ENCODE data around the gene TMEM132C.

Gene TMEM132C

GRCh38 chr12:128621304-128621703 is 354.3 kb downstream of the TMEM132C start:
- Histone ChIP-seq H3K27ac (ENCODE audit: low read depth, low read length) (no peak overlapping the region), H3K9me3 (ENCODE audit: control insufficient read depth in 5 of 5, low read length in 5 of 5) (peaks cover 0 to 2% (median 0%) of the 10 kb centered on the region in 5 donors), H3K4me1 (ENCODE audit: control insufficient read depth in 5 of 5, insufficient read depth in 5 of 5, low read length in 5 of 5) (no peaks in the 10 kb centered on the region), H3K36me3 (ENCODE audit: control insufficient read depth in 5 of 5, insufficient read depth in 5 of 5, low read length in 5 of 5) (peaks cover 0 to 18% (median 3%) of the 10 kb centered on the region in 5 donors), H3K27me3 (ENCODE audit: control insufficient read depth in 5 of 5, insufficient read depth in 4 of 5, low read length in 5 of 5) (no peaks in the 10 kb centered on the region), H3K4me3 (ENCODE audit: low read depth in 1 of 5, low read length in 5 of 5) (no peak overlapping the region), H3K9ac (ENCODE audit: low read length in 5 of 5) (no peak overlapping the region)

GRCh38 chr12:128623748-128624147 is 356.8 kb downstream of the TMEM132C start:
- peaks cover 0 to 5% (median 0%) of the 10 kb centered on the region in 5 donors for H3K36me3 ChIP-seq (ENCODE audit: control insufficient read depth in 5 of 5, insufficient read depth in 5 of 5, low read length in 5 of 5)
- no peak overlapping the region for H3K4me3 ChIP-seq (ENCODE audit: low read depth in 1 of 5, low read length in 5 of 5)
- no peaks in the 10 kb centered on the region for H3K4me1 ChIP-seq (ENCODE audit: control insufficient read depth in 5 of 5, insufficient read depth in 5 of 5, low read length in 5 of 5)
- H3K9me3 ChIP-seq (ENCODE audit: control insufficient read depth in 5 of 5, low read length in 5 of 5): peaks cover 0 to 2% (median 0%) of the 10 kb centered on the region in 5 donors
- H3K27me3 ChIP-seq (ENCODE audit: control insufficient read depth in 5 of 5, insufficient read depth in 4 of 5, low read length in 5 of 5): no peaks in the 10 kb centered on the region
- H3K27ac ChIP-seq (ENCODE audit: low read depth, low read length): no peak overlapping the region
- H3K9ac ChIP-seq (ENCODE audit: low read length in 5 of 5): no peak overlapping the region

GRCh38 chr12:128626808-128627320 is 359.9 kb downstream of the TMEM132C start:
- no peaks in the 10 kb centered on the region for H3K27me3 ChIP-seq (ENCODE audit: control insufficient read depth in 5 of 5, insufficient read depth in 4 of 5, low read length in 5 of 5)
- H3K9me3 ChIP-seq (ENCODE audit: control insufficient read depth in 5 of 5, low read length in 5 of 5): no peaks in the 10 kb centered on the region
- H3K27ac ChIP-seq (ENCODE audit: low read depth, low read length): no peak overlapping the region
- no peaks in the 10 kb centered on the region for H3K4me1 ChIP-seq (ENCODE audit: control insufficient read depth in 5 of 5, insufficient read depth in 5 of 5, low read length in 5 of 5)
- H3K4me3 ChIP-seq (ENCODE audit: low read depth in 1 of 5, low read length in 5 of 5): no peak overlapping the region
- H3K9ac ChIP-seq (ENCODE audit: low read length in 5 of 5): no peak overlapping the region
- no peaks in the 10 kb centered on the region for H3K36me3 ChIP-seq (ENCODE audit: control insufficient read depth in 5 of 5, insufficient read depth in 5 of 5, low read length in 5 of 5)

- H3K36me3 ChIP-seq (ENCODE audit: control insufficient read depth in 5 of 5, insufficient read depth in 5 of 5, low read length in 5 of 5): no peaks in the 10 kb centered on the region
- no peak overlapping the region for H3K27ac ChIP-seq (ENCODE audit: low read depth, low read length)
- H3K9ac ChIP-seq (ENCODE audit: low read length in 5 of 5): no peak overlapping the region
- H3K4me3 ChIP-seq (ENCODE audit: low read depth in 1 of 5, low read length in 5 of 5): no peak overlapping the region
- no peaks in the 10 kb centered on the region for H3K4me1 ChIP-seq (ENCODE audit: control insufficient read depth in 5 of 5, insufficient read depth in 5 of 5, low read length in 5 of 5)
- no peaks in the 10 kb centered on the region for H3K27me3 ChIP-seq (ENCODE audit: control insufficient read depth in 5 of 5, insufficient read depth in 4 of 5, low read length in 5 of 5)
- peaks cover 0 to 1% (median 0%) of the 10 kb centered on the region in 5 donors for H3K9me3 ChIP-seq (ENCODE audit: control insufficient read depth in 5 of 5, low read length in 5 of 5)
Measured at GRCh38 chr12:128627659-128628058, 360.7 kb downstream of the TMEM132C start.

GRCh38 chr12:128629979-128630378 is 363.0 kb downstream of the TMEM132C start:
- H3K9me3 ChIP-seq (ENCODE audit: control insufficient read depth in 5 of 5, low read length in 5 of 5): peaks cover 0 to 7% (median 5%) of the 10 kb centered on the region in 5 donors
- no peak overlapping the region for H3K27ac ChIP-seq (ENCODE audit: low read depth, low read length)
- no peak overlapping the region for H3K9ac ChIP-seq (ENCODE audit: low read length in 5 of 5)
- no peaks in the 10 kb centered on the region for H3K27me3 ChIP-seq (ENCODE audit: control insufficient read depth in 5 of 5, insufficient read depth in 4 of 5, low read length in 5 of 5)
- no peak overlapping the region for H3K4me3 ChIP-seq (ENCODE audit: low read depth in 1 of 5, low read length in 5 of 5)
- no peaks in the 10 kb centered on the region for H3K4me1 ChIP-seq (ENCODE audit: control insufficient read depth in 5 of 5, insufficient read depth in 5 of 5, low read length in 5 of 5)
- peaks cover 0 to 6% (median 0%) of the 10 kb centered on the region in 5 donors for H3K36me3 ChIP-seq (ENCODE audit: control insufficient read depth in 5 of 5, insufficient read depth in 5 of 5, low read length in 5 of 5)

- Histone ChIP-seq H3K9ac (ENCODE audit: low read length in 5 of 5) (no peak overlapping the region), H3K4me1 (ENCODE audit: control insufficient read depth in 5 of 5, insufficient read depth in 5 of 5, low read length in 5 of 5) (no peaks in the 10 kb centered on the region), H3K27me3 (ENCODE audit: control insufficient read depth in 5 of 5, insufficient read depth in 4 of 5, low read length in 5 of 5) (no peaks in the 10 kb centered on the region), H3K36me3 (ENCODE audit: control insufficient read depth in 5 of 5, insufficient read depth in 5 of 5, low read length in 5 of 5) (peaks cover 0 to 5% (median 0%) of the 10 kb centered on the region in 5 donors), H3K9me3 (ENCODE audit: control insufficient read depth in 5 of 5, low read length in 5 of 5) (peaks cover 0 to 3% (median 3%) of the 10 kb centered on the region in 5 donors), H3K27ac (ENCODE audit: low read depth, low read length) (no peak overlapping the region), H3K4me3 (ENCODE audit: low read depth in 1 of 5, low read length in 5 of 5) (no peak overlapping the region)
Measured at GRCh38 chr12:128637642-128638606, 371.0 kb downstream of the TMEM132C start.

- Histone ChIP-seq H3K27ac (ENCODE audit: low read depth, low read length) (no peak overlapping the region), H3K9me3 (ENCODE audit: control insufficient read depth in 5 of 5, low read length in 5 of 5) (no peaks in the 10 kb centered on the region), H3K36me3 (ENCODE audit: control insufficient read depth in 5 of 5, insufficient read depth in 5 of 5, low read length in 5 of 5) (peaks cover 0 to 5% (median 0%) of the 10 kb centered on the region in 5 donors), H3K4me3 (ENCODE audit: low read depth in 1 of 5, low read length in 5 of 5) (no peak overlapping the region), H3K27me3 (ENCODE audit: control insufficient read depth in 5 of 5, insufficient read depth in 4 of 5, low read length in 5 of 5) (no peaks in the 10 kb centered on the region), H3K9ac (ENCODE audit: low read length in 5 of 5) (no peak overlapping the region), H3K4me1 (ENCODE audit: control insufficient read depth in 5 of 5, insufficient read depth in 5 of 5, low read length in 5 of 5) (no peaks in the 10 kb centered on the region)
Measured at GRCh38 chr12:128639089-128639488, 372.1 kb downstream of the TMEM132C start.

- Histone ChIP-seq H3K9me3 (ENCODE audit: control insufficient read depth in 5 of 5, low read length in 5 of 5) (no peaks in the 10 kb centered on the region), H3K9ac (ENCODE audit: low read length in 5 of 5) (no peak overlapping the region), H3K4me1 (ENCODE audit: control insufficient read depth in 5 of 5, insufficient read depth in 5 of 5, low read length in 5 of 5) (no peaks in the 10 kb centered on the region), H3K36me3 (ENCODE audit: control insufficient read depth in 5 of 5, insufficient read depth in 5 of 5, low read length in 5 of 5) (peaks cover 0 to 1% (median 0%) of the 10 kb centered on the region in 5 donors), H3K4me3 (ENCODE audit: low read depth in 1 of 5, low read length in 5 of 5) (no peak overlapping the region), H3K27me3 (ENCODE audit: control insufficient read depth in 5 of 5, insufficient read depth in 4 of 5, low read length in 5 of 5) (no peaks in the 10 kb centered on the region), H3K27ac (ENCODE audit: low read depth, low read length) (no peak overlapping the region)
Measured at GRCh38 chr12:128643155-128643554, 376.2 kb downstream of the TMEM132C start.

GRCh38 chr12:128644664-128645296 is 377.8 kb downstream of the TMEM132C start:
- no peaks in the 10 kb centered on the region for H3K27me3 ChIP-seq (ENCODE audit: control insufficient read depth in 5 of 5, insufficient read depth in 4 of 5, low read length in 5 of 5)
- no peak overlapping the region for H3K27ac ChIP-seq (ENCODE audit: low read depth, low read length)
- H3K9ac ChIP-seq (ENCODE audit: low read length in 5 of 5): no peak overlapping the region
- H3K9me3 ChIP-seq (ENCODE audit: control insufficient read depth in 5 of 5, low read length in 5 of 5): peaks cover 0 to 6% (median 5%) of the 10 kb centered on the region in 5 donors
- H3K4me3 ChIP-seq (ENCODE audit: low read depth in 1 of 5, low read length in 5 of 5): no peak overlapping the region
- no peaks in the 10 kb centered on the region for H3K36me3 ChIP-seq (ENCODE audit: control insufficient read depth in 5 of 5, insufficient read depth in 5 of 5, low read length in 5 of 5)
- H3K4me1 ChIP-seq (ENCODE audit: control insufficient read depth in 5 of 5, insufficient read depth in 5 of 5, low read length in 5 of 5): peaks cover 0 to 6% (median 1%) of the 10 kb centered on the region in 5 donors

- no peaks in the 10 kb centered on the region for H3K36me3 ChIP-seq (ENCODE audit: control insufficient read depth in 5 of 5, insufficient read depth in 5 of 5, low read length in 5 of 5)
- peaks cover 0 to 6% (median 5%) of the 10 kb centered on the region in 5 donors for H3K9me3 ChIP-seq (ENCODE audit: control insufficient read depth in 5 of 5, low read length in 5 of 5)
- H3K4me1 ChIP-seq (ENCODE audit: control insufficient read depth in 5 of 5, insufficient read depth in 5 of 5, low read length in 5 of 5): peaks cover 0 to 7% (median 3%) of the 10 kb centered on the region in 5 donors
- H3K27ac ChIP-seq (ENCODE audit: low read depth, low read length): no peak overlapping the region
- H3K4me3 ChIP-seq (ENCODE audit: low read depth in 1 of 5, low read length in 5 of 5): no peak overlapping the region
- H3K9ac ChIP-seq (ENCODE audit: low read length in 5 of 5): no peak overlapping the region
- H3K27me3 ChIP-seq (ENCODE audit: control insufficient read depth in 5 of 5, insufficient read depth in 4 of 5, low read length in 5 of 5): no peaks in the 10 kb centered on the region
Measured at GRCh38 chr12:128649902-128650301, 382.9 kb downstream of the TMEM132C start.
